Measurements from ENCODE around the gene MEA1. TPM values are rescaled to one million over a fixed set of nuclear protein-coding genes. Genes with fewer than 3 reads are reported as not detected.
A peak's percentile ranks its signal among the peaks of the same experiment; 100 is the strongest.

The MEA1 gene
- total RNA-seq, 2 experiments from 2014 or later = 84.8 to 92.3 TPM

DNA sequence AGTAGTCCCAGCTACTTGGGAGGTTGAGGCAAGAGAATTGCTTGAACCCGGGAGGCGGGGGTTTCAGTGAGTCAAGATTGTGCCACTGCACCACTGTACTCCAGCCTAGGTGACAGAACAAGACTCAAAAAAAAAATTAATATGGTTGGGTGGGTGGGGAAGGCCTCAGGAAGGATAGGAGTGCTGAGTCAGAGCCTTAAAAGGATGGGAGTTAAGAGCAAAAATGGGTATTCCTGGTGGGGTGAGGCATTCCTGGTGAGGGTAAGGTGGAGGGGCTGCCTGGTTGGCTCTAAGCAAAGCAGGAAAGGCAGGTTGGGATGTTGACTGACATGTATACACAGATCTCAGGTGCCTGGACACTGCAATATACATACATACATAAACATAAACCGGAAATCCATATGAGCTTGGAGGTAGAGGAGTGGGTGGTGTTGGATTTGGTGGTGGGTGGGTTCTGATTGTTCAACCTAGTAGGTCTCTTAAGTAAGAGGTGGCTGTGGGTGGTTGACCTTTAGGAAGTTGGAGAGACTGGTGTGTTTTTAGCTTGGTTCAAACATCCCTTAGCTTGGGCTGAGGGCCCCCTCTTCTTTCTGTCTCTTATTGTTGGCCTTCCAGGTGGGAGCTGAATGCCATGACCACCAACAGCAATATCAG is 6.4 kb upstream of the MEA1 start:
- DNase-seq = no peak
- H3K4me3 Mint-ChIP-seq = peak overlapping the region; percentile 85
- intact Hi-C loops (cut with micrococcal nuclease) = no loop called here
- H3K27ac Mint-ChIP-seq = peak overlapping the region; percentile 63
- no peak for ATAC-seq
- no peaks in the 10 kb centered on the region for H3K9me3 Mint-ChIP-seq
- peaks cover 41% of the 10 kb centered on the region for H3K36me3 Mint-ChIP-seq (ENCODE audit: low read depth)
- peaks cover 42% of the 10 kb centered on the region for H3K4me1 Mint-ChIP-seq (ENCODE audit: low read depth)
- TF ChIP-seq, protein P1, sequence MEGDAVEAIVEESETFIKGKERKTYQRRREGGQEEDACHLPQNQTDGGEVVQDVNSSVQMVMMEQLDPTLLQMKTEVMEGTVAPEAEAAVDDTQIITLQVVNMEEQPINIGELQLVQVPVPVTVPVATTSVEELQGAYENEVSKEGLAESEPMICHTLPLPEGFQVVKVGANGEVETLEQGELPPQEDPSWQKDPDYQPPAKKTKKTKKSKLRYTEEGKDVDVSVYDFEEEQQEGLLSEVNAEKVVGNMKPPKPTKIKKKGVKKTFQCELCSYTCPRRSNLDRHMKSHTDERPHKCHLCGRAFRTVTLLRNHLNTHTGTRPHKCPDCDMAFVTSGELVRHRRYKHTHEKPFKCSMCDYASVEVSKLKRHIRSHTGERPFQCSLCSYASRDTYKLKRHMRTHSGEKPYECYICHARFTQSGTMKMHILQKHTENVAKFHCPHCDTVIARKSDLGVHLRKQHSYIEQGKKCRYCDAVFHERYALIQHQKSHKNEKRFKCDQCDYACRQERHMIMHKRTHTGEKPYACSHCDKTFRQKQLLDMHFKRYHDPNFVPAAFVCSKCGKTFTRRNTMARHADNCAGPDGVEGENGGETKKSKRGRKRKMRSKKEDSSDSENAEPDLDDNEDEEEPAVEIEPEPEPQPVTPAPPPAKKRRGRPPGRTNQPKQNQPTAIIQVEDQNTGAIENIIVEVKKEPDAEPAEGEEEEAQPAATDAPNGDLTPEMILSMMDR (IDR thresholded peaks at IDR 0.05) = no peak
- CTCF ChIA-PET = interaction anchor here (0.8 to 2.7 kb wide), 6 partner anchors 16 to 209 kb away, joined by 3 to 12 read pairs (median 4); partner anchors contain the start of gene DNPH1
- POLR2A ChIA-PET = interaction anchor here (1.1 to 2.8 kb wide), 8 partner anchors 13 to 123 kb away, joined by 3 to 9 read pairs (median 6); partner anchors contain the start of genes CNPY3, CUL7 and PEX6
- H3K27me3 Mint-ChIP-seq = no peaks in the 10 kb centered on the region

GRCh38 chr6:43019152-43019551 is 5.4 kb upstream of the MEA1 start:
- no peak overlapping the region for H3K4me3 Mint-ChIP-seq
- DNase-seq (no peak), ATAC-seq (no peak)
- no peaks in the 10 kb centered on the region for H3K9me3 Mint-ChIP-seq
- peaks cover 42% of the 10 kb centered on the region for H3K4me1 Mint-ChIP-seq (ENCODE audit: low read depth)
- ChIA-PET POLR2A (no interaction called here), CTCF (interaction anchor here (0.9 kb wide), 1 partner anchor 125 kb away, joined by 3 read pairs; no protein-coding TSS in a partner anchor)
- H3K27ac Mint-ChIP-seq = no peak overlapping the region
- no peaks in the 10 kb centered on the region for H3K27me3 Mint-ChIP-seq
- TF ChIP-seq, protein P1 (IDR thresholded peaks at IDR 0.05) = no peak
- intact Hi-C loops (cut with micrococcal nuclease) = no loop called here
- H3K36me3 Mint-ChIP-seq (ENCODE audit: low read depth) = peaks cover 31% of the 10 kb centered on the region

GRCh38 chr6:43016943-43017334 is 3.2 kb upstream of the MEA1 start:
- Mint-ChIP-seq H3K27ac (peak overlapping the region; percentile 22), H3K36me3 (ENCODE audit: low read depth) (peaks cover 46% of the 10 kb centered on the region), H3K27me3 (no peaks in the 10 kb centered on the region), H3K4me1 (ENCODE audit: low read depth) (peaks cover 51% of the 10 kb centered on the region), H3K4me3 (no peak overlapping the region), H3K9me3 (no peaks in the 10 kb centered on the region)
- ChIA-PET POLR2A (interaction anchor here (0.6 kb wide), 1 partner anchor 649 kb away, joined by 3 read pairs; no protein-coding TSS in a partner anchor), CTCF (no interaction called here)
- TF ChIP-seq, protein P1 (IDR thresholded peaks at IDR 0.05) = no peak
- DNase-seq (no peak), ATAC-seq (no peak)
- intact Hi-C loops (cut with micrococcal nuclease) = no loop called here

DNA sequence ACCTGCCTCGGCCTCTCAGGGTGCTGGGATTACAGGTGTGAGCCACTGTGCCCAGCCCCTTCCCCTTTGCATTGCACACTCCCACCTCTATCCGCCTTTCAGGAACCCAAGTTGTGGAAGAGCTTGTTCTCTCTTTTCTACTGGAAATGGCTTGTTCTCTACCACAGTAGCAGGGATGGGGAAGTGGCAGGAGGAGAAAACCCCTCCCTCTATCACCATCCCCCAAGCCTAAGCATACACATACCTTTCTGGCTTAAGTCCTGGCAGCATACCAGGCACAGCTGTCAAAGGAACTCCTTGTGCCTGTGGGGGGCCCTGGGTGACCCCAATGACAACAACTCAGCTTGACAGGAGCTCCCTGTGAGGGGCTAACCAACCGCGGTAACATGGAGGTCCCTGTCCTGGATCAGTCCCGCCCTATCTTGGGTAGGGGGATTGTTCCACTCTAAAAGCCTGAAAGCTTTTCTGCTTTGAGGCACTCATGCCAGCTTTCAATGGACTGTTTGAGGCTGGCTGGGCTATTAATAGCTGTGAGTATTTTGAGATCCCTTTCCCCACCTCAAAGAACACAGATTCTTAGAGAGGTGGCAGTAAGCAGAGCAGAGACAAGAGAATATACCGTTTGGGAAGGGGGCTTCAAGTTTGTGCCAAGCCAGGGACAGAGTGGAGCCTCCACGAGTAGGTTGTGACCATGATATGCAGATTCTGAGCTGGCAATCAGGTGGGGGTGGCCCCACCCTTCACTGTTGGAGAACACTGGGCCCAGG is 2.6 kb upstream of the MEA1 start:
- intact Hi-C loops (cut with micrococcal nuclease) = no loop called here
- Mint-ChIP-seq H3K9me3 (no peaks in the 10 kb centered on the region), H3K27ac (peak overlapping the region; percentile 22), H3K4me1 (ENCODE audit: low read depth) (peaks cover 57% of the 10 kb centered on the region), H3K27me3 (no peaks in the 10 kb centered on the region), H3K36me3 (ENCODE audit: low read depth) (peaks cover 51% of the 10 kb centered on the region), H3K4me3 (peak overlapping the region; percentile 27)
- DNase-seq (no peak), ATAC-seq (no peak)
- POLR2A ChIA-PET = interaction anchor here (0.6 to 0.9 kb wide), 3 partner anchors 18 to 650 kb away, joined by 3 read pairs; partner anchors contain the start of gene PEX6
- CTCF ChIA-PET = interaction anchor here (0.8 kb wide), 2 partner anchors 20 to 127 kb away, joined by 3 read pairs; no protein-coding TSS in a partner anchor
- TF ChIP-seq, protein P1 (IDR thresholded peaks at IDR 0.05) = no peak
